Erythroblast (primary cell): ENCODE results near the gene NID1.
"Not testable (repeated sequence)": the region's sequence is repeated elsewhere in the genome, so short reads cannot be mapped to it uniquely, and the experiment has no call there.

Experiments
- GATA1 ChIP-seq: IDR thresholded peaks from 2 replicates; pipeline ENCODE4 v1.6.1; 2011; ENCODE audit warnings: low read depth, mild to moderate bottlenecking, control low read depth, low read length, moderate library complexity
- POLR2A ChIP-seq: IDR thresholded peaks from 2 replicates; pipeline ENCODE4 v1.6.1; 2011; ENCODE audit warnings: mild to moderate bottlenecking, low read length

DNA sequence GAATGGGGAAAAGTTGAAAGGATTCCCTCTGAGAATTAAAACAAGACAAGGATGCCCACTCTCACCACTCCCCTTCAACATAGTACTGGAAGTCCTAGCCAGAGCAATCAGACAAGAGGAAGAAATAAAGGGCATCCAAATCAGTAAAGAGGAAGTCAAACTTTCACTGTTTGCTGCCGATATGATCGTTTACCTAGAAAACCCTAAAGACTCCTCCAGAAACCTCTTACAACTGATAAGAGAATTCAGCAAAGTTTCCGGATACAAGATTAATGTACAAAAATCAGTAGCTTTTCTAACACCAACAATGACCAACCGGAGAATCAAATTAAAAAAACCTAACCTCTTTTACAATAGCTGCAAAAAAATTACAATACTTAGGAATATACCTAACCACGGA is 98.8 kb downstream of the NID1 start:
- TF ChIP-seq POLR2A, GATA1: not testable (repeated sequence)
